ENCODE measurements around the gene BTN2A1. TPM values are rescaled to one million over a fixed set of nuclear protein-coding genes. Genes with fewer than 3 reads are reported as not detected.
"Not testable (repeated sequence)": the region's sequence is repeated elsewhere in the genome, so short reads cannot be mapped to it uniquely, and the experiment has no call there.

BTN2A1 gene
- total RNA-seq, 6 experiments from 2014 or later = 29.2 to 35.4 (median 33.0) TPM

DNA sequence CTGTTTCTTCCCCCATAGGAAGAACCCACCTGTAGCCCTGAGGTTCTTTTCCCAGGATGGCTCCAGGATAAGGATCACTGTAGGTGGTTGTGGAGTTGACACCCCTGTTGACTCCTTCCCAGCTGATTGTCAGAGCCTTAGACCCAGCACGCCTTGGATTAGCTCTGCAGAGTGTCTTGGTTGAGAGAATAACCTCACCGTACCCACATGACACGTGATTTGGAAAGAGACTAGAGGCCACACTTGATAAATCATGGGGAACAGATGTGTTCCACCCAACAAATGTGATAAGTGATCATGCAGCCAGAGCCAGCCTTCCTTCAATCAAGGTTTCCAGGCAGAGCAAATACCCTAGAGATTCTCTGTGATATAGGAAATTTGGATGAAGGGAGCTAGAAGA, 43.5 kb upstream of the BTN2A1 start:
- TF ChIP-seq, protein P1, sequence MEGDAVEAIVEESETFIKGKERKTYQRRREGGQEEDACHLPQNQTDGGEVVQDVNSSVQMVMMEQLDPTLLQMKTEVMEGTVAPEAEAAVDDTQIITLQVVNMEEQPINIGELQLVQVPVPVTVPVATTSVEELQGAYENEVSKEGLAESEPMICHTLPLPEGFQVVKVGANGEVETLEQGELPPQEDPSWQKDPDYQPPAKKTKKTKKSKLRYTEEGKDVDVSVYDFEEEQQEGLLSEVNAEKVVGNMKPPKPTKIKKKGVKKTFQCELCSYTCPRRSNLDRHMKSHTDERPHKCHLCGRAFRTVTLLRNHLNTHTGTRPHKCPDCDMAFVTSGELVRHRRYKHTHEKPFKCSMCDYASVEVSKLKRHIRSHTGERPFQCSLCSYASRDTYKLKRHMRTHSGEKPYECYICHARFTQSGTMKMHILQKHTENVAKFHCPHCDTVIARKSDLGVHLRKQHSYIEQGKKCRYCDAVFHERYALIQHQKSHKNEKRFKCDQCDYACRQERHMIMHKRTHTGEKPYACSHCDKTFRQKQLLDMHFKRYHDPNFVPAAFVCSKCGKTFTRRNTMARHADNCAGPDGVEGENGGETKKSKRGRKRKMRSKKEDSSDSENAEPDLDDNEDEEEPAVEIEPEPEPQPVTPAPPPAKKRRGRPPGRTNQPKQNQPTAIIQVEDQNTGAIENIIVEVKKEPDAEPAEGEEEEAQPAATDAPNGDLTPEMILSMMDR (IDR thresholded peaks at IDR 0.05) = no peak
- Mint-ChIP-seq H3K9me3 (peaks cover 14% of the 10 kb centered on the region), H3K27me3 (ENCODE audit: insufficient read depth) (no peaks in the 10 kb centered on the region; the same call in 1 of the 2 replicates), H3K27ac (no peak overlapping the region), H3K4me3 (no peak overlapping the region), H3K4me1 (ENCODE audit: low read depth) (peaks cover 34% of the 10 kb centered on the region), H3K36me3 (ENCODE audit: low read depth) (peaks cover 12% of the 10 kb centered on the region; the same call in 1 of the 2 replicates)
- no peak for DNase-seq

DNA sequence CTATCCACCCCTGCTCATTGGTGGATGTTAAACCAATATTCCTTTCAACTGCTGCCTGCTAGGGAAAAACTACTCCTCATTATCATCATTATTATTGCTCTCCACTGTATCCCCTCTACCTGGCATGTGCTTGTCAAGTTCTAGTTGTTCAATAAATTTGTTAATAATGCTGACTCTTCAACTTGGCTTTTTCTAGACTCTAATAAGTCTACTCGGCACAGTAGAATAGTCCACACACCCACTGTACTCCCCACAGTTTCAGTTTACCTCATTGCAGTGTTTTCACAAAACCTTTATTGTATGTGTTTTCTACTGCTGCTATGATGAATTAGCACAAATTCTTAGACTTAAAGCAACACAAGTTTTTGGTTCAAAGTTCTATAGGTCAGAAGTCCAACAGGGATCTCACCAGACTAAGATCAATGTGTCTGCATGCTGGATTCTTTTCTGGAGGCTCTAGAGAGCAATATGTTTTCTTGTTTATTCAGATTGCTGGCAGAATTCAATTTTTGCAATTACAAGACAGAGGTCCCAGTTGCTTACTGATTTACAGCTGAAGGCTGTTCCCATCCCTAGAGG, 42.6 kb upstream of the BTN2A1 start:
- H3K36me3 Mint-ChIP-seq (ENCODE audit: low read depth) = peaks cover 12% of the 10 kb centered on the region; the same call in 1 of the 2 replicates
- TF ChIP-seq, protein P1 (IDR thresholded peaks at IDR 0.05) = no peak
- H3K4me1 Mint-ChIP-seq (ENCODE audit: low read depth) = peaks cover 34% of the 10 kb centered on the region

DNA sequence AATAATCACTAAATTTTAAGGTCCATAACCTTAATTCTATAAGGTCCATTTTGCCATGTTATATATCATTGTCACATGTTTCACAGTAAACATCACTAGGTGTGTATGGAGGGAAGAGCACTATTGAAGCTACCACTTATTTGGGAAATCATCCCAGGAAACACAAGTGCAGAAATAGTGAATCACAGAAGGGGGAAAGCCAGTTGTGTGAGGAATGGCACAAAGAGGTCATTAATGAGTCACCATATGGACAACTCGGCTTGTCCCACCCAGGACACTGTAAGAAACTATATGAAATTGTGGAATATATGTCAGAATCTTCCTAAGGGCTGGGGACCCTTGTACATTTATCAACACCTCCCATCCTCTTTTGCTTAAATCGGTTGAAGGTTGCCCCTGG, 42.0 kb upstream of the BTN2A1 start:
- DNase-seq = no peak
- Mint-ChIP-seq H3K4me1 (ENCODE audit: low read depth) (peaks cover 30% of the 10 kb centered on the region), H3K4me3 (no peak overlapping the region), H3K27me3 (ENCODE audit: insufficient read depth) (no peaks in the 10 kb centered on the region; the same call in 1 of the 2 replicates), H3K36me3 (ENCODE audit: low read depth) (peaks cover 12% of the 10 kb centered on the region; the same call in 1 of the 2 replicates), H3K27ac (no peak overlapping the region), H3K9me3 (peaks cover 14% of the 10 kb centered on the region)
- TF ChIP-seq, protein P1 (IDR thresholded peaks at IDR 0.05) = no peak

More for the DNA sequence above, 42.6 kb upstream of the BTN2A1 start:
- no peak overlapping the region for H3K27ac Mint-ChIP-seq
- peaks cover 14% of the 10 kb centered on the region for H3K9me3 Mint-ChIP-seq
- DNase-seq = no peak
- no peaks in the 10 kb centered on the region; the same call in 1 of the 2 replicates for H3K27me3 Mint-ChIP-seq (ENCODE audit: insufficient read depth)
- no peak overlapping the region for H3K4me3 Mint-ChIP-seq

DNA sequence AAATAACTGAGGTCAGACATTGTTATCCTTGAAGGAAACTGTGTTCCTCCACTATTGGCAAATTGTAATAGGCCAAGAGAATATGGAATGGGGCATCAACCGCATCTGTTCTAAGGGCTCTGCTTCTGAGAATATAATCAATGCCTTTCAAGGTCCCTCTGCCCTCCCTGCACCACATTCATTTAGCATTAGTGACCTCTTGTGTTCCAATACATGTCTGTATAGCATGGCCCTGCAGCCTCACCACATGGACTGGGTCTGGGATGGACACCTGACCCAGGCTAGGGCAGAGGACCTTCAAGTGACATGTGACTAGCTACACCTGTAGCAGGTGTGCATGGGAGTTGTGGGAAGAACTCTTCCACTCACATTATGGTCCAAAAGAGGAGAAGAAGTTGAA, 41.5 kb upstream of the BTN2A1 start:
- H3K27ac Mint-ChIP-seq = no peak overlapping the region
- H3K36me3 Mint-ChIP-seq (ENCODE audit: low read depth) = peaks cover 12% of the 10 kb centered on the region; the same call in 1 of the 2 replicates
- TF ChIP-seq, protein P1 (IDR thresholded peaks at IDR 0.05) = no peak
- H3K4me1 Mint-ChIP-seq (ENCODE audit: low read depth) = peaks cover 25% of the 10 kb centered on the region
- H3K27me3 Mint-ChIP-seq (ENCODE audit: insufficient read depth) = no peaks in the 10 kb centered on the region; the same call in 1 of the 2 replicates
- DNase-seq = no peak
- no peak overlapping the region for H3K4me3 Mint-ChIP-seq
- peaks cover 14% of the 10 kb centered on the region for H3K9me3 Mint-ChIP-seq

DNA sequence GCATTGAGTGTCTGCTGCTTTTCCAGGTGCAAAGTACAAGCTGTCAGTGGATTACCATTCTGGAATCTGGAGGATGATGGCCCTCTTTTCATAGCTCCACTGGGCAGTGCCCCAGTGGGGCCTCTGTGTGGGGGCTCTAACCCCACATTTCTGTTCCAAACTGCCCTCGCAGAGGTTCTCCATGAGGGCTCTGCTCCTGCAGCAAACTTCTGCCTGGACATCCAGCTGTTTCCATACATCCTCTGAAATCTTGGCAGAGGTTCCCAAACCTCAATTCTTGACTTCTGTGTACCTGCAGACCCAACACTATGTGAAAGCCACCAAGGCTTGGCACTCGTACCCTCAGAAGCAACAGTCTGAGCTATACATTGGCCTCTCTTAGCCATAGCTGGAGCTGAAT, 39.7 kb upstream of the BTN2A1 start:
- H3K36me3 Mint-ChIP-seq (ENCODE audit: low read depth) = peaks cover 16% of the 10 kb centered on the region
- not testable (repeated sequence) for H3K27me3 Mint-ChIP-seq (ENCODE audit: insufficient read depth); H3K27ac Mint-ChIP-seq; H3K4me3 Mint-ChIP-seq; DNase-seq
- peaks cover 25% of the 10 kb centered on the region for H3K4me1 Mint-ChIP-seq (ENCODE audit: low read depth)
- H3K9me3 Mint-ChIP-seq = peaks cover 14% of the 10 kb centered on the region

DNA sequence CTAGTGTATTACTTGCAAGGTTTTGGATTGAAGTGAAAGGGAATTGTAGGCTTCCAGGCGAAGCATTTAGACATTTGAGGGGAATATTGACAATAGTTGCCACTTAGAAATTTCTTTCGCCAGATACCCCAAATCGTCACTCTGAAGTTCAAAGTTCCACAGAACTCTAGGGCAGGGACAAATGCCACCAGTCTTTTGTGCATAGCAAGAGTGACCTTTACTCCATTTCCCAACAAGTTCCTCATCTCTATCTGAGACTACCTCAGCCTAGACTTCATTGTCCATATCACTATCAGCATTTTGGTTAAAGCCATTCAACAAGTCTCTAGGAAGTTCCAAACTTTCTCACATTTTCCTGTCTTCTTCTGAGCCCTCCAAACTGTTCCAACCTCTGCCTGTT, 39.0 kb upstream of the BTN2A1 start:
- H3K4me3 Mint-ChIP-seq; H3K27ac Mint-ChIP-seq; H3K27me3 Mint-ChIP-seq (ENCODE audit: insufficient read depth); DNase-seq: not testable (repeated sequence)
- Mint-ChIP-seq H3K9me3 (peaks cover 14% of the 10 kb centered on the region), H3K4me1 (ENCODE audit: low read depth) (peaks cover 32% of the 10 kb centered on the region), H3K36me3 (ENCODE audit: low read depth) (peaks cover 16% of the 10 kb centered on the region)

Data from HFFc6 (cell line).